GM23338 (cell line): ENCODE measurements around the gene PPWD1. TPM values are rescaled to one million over a fixed set of nuclear protein-coding genes. Genes with fewer than 3 reads are reported as not detected.

ENCODE experiments used
- ATAC-seq: fragments of 200-7000 bp; cut with Tn5 transposase; 3 replicates; pipeline ENCODE4 v1.9.1; 2020
- DNase-seq: peaks from one replicate; pipeline ENCODE4 v3.0.0-alpha.2; 2015; ENCODE audit warnings: low spot score
- H2AFZ ChIP-seq: fragments of 200-600 bp; sonication (generic); 2 replicates; pipeline ENCODE4 v1.8.0; 2016; ENCODE audit warnings: antibody characterized with exemption, mild to moderate bottlenecking, moderate library complexity
- H3F3A ChIP-seq: fragments of 200-600 bp; sonication (generic); replicated peaks from 2 replicates; pipeline ENCODE4 v1.8.0; 2017; ENCODE audit warnings: antibody characterized with exemption, mixed run types, low read depth
- H3K27ac ChIP-seq: fragments of 200-600 bp; sonication (generic); 2 replicates; pipeline ENCODE4 v1.6.1; 2016; ENCODE audit warnings: low read depth
- H3K27me3 ChIP-seq: fragments of 200-600 bp; sonication (generic); 2 replicates; pipeline ENCODE4 v1.8.0; 2016; ENCODE audit warnings: mild to moderate bottlenecking, mixed run types, moderate library complexity; ENCODE audit not compliant: insufficient read depth
- H3K36me3 ChIP-seq: fragments of 200-600 bp; sonication (generic); 2 replicates; pipeline ENCODE4 v1.8.0; 2016; ENCODE audit warnings: mild to moderate bottlenecking; ENCODE audit not compliant: insufficient read depth
- H3K4me1 ChIP-seq: fragments of 200-600 bp; sonication (generic); 2 replicates; pipeline ENCODE4 v1.8.0; 2016; ENCODE audit warnings: mild to moderate bottlenecking, moderate library complexity; ENCODE audit not compliant: insufficient read depth
- H3K4me2 ChIP-seq: fragments of 200-600 bp; sonication (generic); 2 replicates; pipeline ENCODE4 v1.7.1; 2017; ENCODE audit warnings: mixed run types
- H3K4me3 ChIP-seq: fragments of 200-600 bp; sonication (generic); 2 replicates; pipeline ENCODE4 v1.6.1; 2016; ENCODE audit warnings: mixed run types
- H3K79me2 ChIP-seq: fragments of 200-600 bp; sonication (generic); replicated peaks from 2 replicates; pipeline ENCODE4 v1.8.0; 2017; ENCODE audit warnings: mild to moderate bottlenecking; ENCODE audit not compliant: insufficient read depth
- H3K9me2 ChIP-seq: fragments of 200-600 bp; sonication (generic); 2 replicates; pipeline ENCODE4 v1.8.0; 2017; ENCODE audit not compliant: insufficient read depth
- H4K20me1 ChIP-seq: fragments of 200-600 bp; sonication (generic); replicated peaks from 2 replicates; pipeline ENCODE4 v1.8.0; 2017; ENCODE audit warnings: mild to moderate bottlenecking; ENCODE audit not compliant: insufficient read depth
- H3K27ac Mint-ChIP-seq: 2 replicates; pipeline ENCODE4 v1.8.0; 2020; ENCODE audit warnings: inconsistent platforms, mild to moderate bottlenecking, moderate library complexity, mixed read lengths
- H3K27me3 Mint-ChIP-seq: 3 replicates; pipeline ENCODE4 v1.8.0; 2022; ENCODE audit warnings: low read depth, mild to moderate bottlenecking, moderate library complexity, mixed read lengths, inconsistent platforms; ENCODE audit not compliant: insufficient read depth, poor library complexity
- H3K36me3 Mint-ChIP-seq: 3 replicates; pipeline ENCODE4 v1.8.0; 2021; ENCODE audit warnings: low read depth, mild to moderate bottlenecking, inconsistent platforms, moderate library complexity, mixed read lengths
- H3K4me1 Mint-ChIP-seq: 3 replicates; pipeline ENCODE4 v1.8.0; 2020; ENCODE audit warnings: mild to moderate bottlenecking, inconsistent platforms, mixed read lengths
- H3K4me3 Mint-ChIP-seq: 3 replicates; pipeline ENCODE4 v1.8.0; 2021; ENCODE audit warnings: moderate library complexity, mild to moderate bottlenecking, inconsistent platforms, mixed read lengths
- H3K9me3 Mint-ChIP-seq: 3 replicates; pipeline ENCODE4 v1.8.0; 2020; ENCODE audit warnings: moderate library complexity, mild to moderate bottlenecking, inconsistent platforms, mixed read lengths
- CREB1 ChIP-seq: fragments of 250-450 bp; sonication (Bioruptor Pico); IDR thresholded peaks from 2 replicates; pipeline ENCODE4 v1.5.0; 2020; ENCODE audit warnings: low read depth, mild to moderate bottlenecking, moderate library complexity
- EZH2 ChIP-seq: fragments of 200-600 bp; sonication (generic); IDR thresholded peaks from one replicate; pipeline ENCODE4 v1.8.0; 2017; ENCODE audit warnings: antibody characterized with exemption, mild to moderate bottlenecking, low read depth; ENCODE audit not compliant: unreplicated experiment
- EZH2phosphoT487 ChIP-seq: fragments of 200-600 bp; sonication (generic); IDR thresholded peaks from one replicate; pipeline ENCODE4 v1.8.1; 2018; ENCODE audit warnings: antibody characterized with exemption; ENCODE audit not compliant: unreplicated experiment
- JUNB ChIP-seq: IDR thresholded peaks from one replicate; pipeline ENCODE4 v1.6.1; 2016; ENCODE audit warnings: antibody characterized with exemption; ENCODE audit not compliant: unreplicated experiment
- NANOG ChIP-seq: IDR thresholded peaks from 2 replicates; pipeline ENCODE4 v1.6.1; 2016; ENCODE audit warnings: antibody characterized with exemption, borderline replicate concordance
- POLR2AphosphoS5 ChIP-seq: IDR thresholded peaks from 2 replicates; pipeline ENCODE4 v1.6.1; 2016; ENCODE audit warnings: antibody characterized with exemption, low read depth
- STAT1 ChIP-seq: IDR thresholded peaks from one replicate; pipeline ENCODE4 v1.6.1; 2016; ENCODE audit warnings: antibody characterized with exemption; ENCODE audit not compliant: unreplicated experiment
- ZNF114 ChIP-seq: fragments of 250-450 bp; sonication (Bioruptor Pico); IDR thresholded peaks from 2 replicates; pipeline ENCODE4 v1.5.0; 2020; ENCODE audit warnings: mild to moderate bottlenecking, moderate library complexity
- polyA plus RNA-seq: library from polyadenylated mRNA; unstranded; fragments of >200 nt; fragmentation: Nextera tagmentation; extraction: Ambion mirVana; gene quantifications from 2 replicates; pipeline ENCODE4 v1.2.1, GENCODE V29; 2016
- total RNA-seq: library from RNA; depleted of rRNA; stranded (reverse); fragments of >200 nt; shearing (Covaris generic); gene quantifications from 2 replicates; pipeline ENCODE4 v1.2.3, GENCODE V29; 2014
- TF ChIP-seq, protein P1 (sequence below): IDR thresholded peaks from one replicate; pipeline ENCODE4 v1.6.1; 2018; ENCODE audit warnings: antibody characterized with exemption; ENCODE audit not compliant: unreplicated experiment
- TF ChIP-seq, protein P2 (sequence below): IDR thresholded peaks from 2 replicates; pipeline ENCODE4 v1.6.1; 2016; ENCODE audit warnings: antibody characterized with exemption
- TF ChIP-seq, protein P3 (sequence below): fragments of 250-450 bp; sonication (Bioruptor Pico); IDR thresholded peaks from 2 replicates; pipeline ENCODE4 v1.5.0; 2020; ENCODE audit warnings: mild to moderate bottlenecking, moderate library complexity

Gene PPWD1
- total and polyA plus RNA-seq, 2 experiments from 2014 or later = 34.8 to 57.1 TPM

DNA sequence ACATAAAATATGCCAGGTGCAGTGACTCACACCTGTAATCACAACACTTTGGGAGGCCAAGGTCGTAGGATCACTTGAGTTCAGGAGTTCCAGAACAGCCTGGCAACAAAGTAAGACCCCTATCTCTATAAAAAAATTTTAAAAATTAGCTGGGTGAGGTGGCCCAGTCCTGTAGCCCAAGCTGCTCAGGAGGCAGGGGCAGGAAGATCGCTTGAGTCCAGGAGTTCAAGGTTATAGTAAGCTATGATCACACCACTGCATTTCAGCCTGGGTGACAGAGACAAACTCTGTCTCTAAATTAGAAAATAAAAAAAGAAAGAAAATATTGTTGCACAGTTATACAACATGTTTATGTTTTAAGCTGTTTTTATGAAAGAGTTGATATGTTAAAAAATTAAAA lies 6.9 kb upstream of the PPWD1 start:
- H3K27ac ChIP-seq = no peak overlapping the region
- H3F3A ChIP-seq = no peaks in the 10 kb centered on the region
- H3K27me3 Mint-ChIP-seq = no peaks in the 10 kb centered on the region
- H3K4me3 Mint-ChIP-seq = no peak overlapping the region
- H3K27me3 ChIP-seq = no peaks in the 10 kb centered on the region
- peaks cover 4% of the 10 kb centered on the region; the same call in 1 of the 2 replicates for H4K20me1 ChIP-seq
- ATAC-seq (no peak), DNase-seq (no peak)
- no peaks in the 10 kb centered on the region for H3K4me1 ChIP-seq
- H2AFZ ChIP-seq = no peak overlapping the region
- no peak overlapping the region for H3K4me2 ChIP-seq
- no peaks in the 10 kb centered on the region for H3K9me2 ChIP-seq
- H3K36me3 Mint-ChIP-seq = peaks cover 31% of the 10 kb centered on the region; the same call in 2 of the 3 replicates
- TF ChIP-seq EZH2phosphoT487 (no peak), ZNF114 (CRISPR knock-in tag) (no peak), CREB1 (CRISPR knock-in tag) (no peak), EZH2 (no peak)
- TF ChIP-seq, protein P1, sequence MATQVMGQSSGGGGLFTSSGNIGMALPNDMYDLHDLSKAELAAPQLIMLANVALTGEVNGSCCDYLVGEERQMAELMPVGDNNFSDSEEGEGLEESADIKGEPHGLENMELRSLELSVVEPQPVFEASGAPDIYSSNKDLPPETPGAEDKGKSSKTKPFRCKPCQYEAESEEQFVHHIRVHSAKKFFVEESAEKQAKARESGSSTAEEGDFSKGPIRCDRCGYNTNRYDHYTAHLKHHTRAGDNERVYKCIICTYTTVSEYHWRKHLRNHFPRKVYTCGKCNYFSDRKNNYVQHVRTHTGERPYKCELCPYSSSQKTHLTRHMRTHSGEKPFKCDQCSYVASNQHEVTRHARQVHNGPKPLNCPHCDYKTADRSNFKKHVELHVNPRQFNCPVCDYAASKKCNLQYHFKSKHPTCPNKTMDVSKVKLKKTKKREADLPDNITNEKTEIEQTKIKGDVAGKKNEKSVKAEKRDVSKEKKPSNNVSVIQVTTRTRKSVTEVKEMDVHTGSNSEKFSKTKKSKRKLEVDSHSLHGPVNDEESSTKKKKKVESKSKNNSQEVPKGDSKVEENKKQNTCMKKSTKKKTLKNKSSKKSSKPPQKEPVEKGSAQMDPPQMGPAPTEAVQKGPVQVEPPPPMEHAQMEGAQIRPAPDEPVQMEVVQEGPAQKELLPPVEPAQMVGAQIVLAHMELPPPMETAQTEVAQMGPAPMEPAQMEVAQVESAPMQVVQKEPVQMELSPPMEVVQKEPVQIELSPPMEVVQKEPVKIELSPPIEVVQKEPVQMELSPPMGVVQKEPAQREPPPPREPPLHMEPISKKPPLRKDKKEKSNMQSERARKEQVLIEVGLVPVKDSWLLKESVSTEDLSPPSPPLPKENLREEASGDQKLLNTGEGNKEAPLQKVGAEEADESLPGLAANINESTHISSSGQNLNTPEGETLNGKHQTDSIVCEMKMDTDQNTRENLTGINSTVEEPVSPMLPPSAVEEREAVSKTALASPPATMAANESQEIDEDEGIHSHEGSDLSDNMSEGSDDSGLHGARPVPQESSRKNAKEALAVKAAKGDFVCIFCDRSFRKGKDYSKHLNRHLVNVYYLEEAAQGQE = no peak
- H3K79me2 ChIP-seq = peaks cover 17% of the 10 kb centered on the region
- peaks cover 11% of the 10 kb centered on the region; the same call in 1 of the 2 replicates for H3K36me3 ChIP-seq
- H3K27ac Mint-ChIP-seq = no peak overlapping the region
- H3K4me3 ChIP-seq = no peak overlapping the region
- no peaks in the 10 kb centered on the region for H3K9me3 Mint-ChIP-seq
- H3K4me1 Mint-ChIP-seq = no peaks in the 10 kb centered on the region

DNA sequence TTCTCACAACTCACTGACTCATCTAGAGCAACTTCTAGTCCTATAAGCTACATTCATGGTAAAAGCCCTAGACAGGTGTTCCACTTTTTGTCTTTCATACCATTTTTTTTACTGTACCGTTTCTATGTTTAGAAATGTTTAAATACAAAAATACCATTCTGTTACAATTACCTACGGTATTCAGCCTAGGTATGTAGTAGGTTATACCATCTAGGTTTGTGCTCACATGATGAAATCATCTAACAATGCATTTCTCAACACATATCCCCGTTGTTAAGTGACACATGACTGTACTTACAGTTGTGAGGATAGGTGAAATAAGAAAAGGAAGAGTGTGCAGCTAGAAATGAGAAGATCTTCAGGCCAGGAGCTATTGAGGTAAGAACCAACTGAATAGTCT lies 6.4 kb upstream of the PPWD1 start:
- Histone ChIP-seq H3K36me3 (peaks cover 13% of the 10 kb centered on the region; the same call in 1 of the 2 replicates), H3K79me2 (peaks cover 22% of the 10 kb centered on the region), H3K4me1 (peaks cover 5% of the 10 kb centered on the region), H4K20me1 (peaks cover 4% of the 10 kb centered on the region; the same call in 1 of the 2 replicates), H3K27ac (no peak overlapping the region), H2AFZ (no peak overlapping the region), H3K9me2 (no peaks in the 10 kb centered on the region), H3K4me3 (no peak overlapping the region), H3K4me2 (no peak overlapping the region), H3K27me3 (no peaks in the 10 kb centered on the region), H3F3A (no peaks in the 10 kb centered on the region)
- H3K27ac Mint-ChIP-seq = no peak overlapping the region
- H3K4me3 Mint-ChIP-seq = no peak overlapping the region
- no peaks in the 10 kb centered on the region for H3K27me3 Mint-ChIP-seq
- H3K36me3 Mint-ChIP-seq = peaks cover 29% of the 10 kb centered on the region; the same call in 2 of the 3 replicates
- ATAC-seq = no peak
- H3K4me1 Mint-ChIP-seq = no peaks in the 10 kb centered on the region
- no peaks in the 10 kb centered on the region for H3K9me3 Mint-ChIP-seq
- no peak for DNase-seq
- TF ChIP-seq EZH2phosphoT487 (no peak), NANOG (no peak), EZH2 (no peak), JUNB (no peak), POLR2AphosphoS5 (no peak), STAT1 (no peak)
- TF ChIP-seq, protein P2, sequence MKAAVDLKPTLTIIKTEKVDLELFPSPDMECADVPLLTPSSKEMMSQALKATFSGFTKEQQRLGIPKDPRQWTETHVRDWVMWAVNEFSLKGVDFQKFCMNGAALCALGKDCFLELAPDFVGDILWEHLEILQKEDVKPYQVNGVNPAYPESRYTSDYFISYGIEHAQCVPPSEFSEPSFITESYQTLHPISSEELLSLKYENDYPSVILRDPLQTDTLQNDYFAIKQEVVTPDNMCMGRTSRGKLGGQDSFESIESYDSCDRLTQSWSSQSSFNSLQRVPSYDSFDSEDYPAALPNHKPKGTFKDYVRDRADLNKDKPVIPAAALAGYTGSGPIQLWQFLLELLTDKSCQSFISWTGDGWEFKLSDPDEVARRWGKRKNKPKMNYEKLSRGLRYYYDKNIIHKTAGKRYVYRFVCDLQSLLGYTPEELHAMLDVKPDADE = no peak
- TF ChIP-seq, protein P3, sequence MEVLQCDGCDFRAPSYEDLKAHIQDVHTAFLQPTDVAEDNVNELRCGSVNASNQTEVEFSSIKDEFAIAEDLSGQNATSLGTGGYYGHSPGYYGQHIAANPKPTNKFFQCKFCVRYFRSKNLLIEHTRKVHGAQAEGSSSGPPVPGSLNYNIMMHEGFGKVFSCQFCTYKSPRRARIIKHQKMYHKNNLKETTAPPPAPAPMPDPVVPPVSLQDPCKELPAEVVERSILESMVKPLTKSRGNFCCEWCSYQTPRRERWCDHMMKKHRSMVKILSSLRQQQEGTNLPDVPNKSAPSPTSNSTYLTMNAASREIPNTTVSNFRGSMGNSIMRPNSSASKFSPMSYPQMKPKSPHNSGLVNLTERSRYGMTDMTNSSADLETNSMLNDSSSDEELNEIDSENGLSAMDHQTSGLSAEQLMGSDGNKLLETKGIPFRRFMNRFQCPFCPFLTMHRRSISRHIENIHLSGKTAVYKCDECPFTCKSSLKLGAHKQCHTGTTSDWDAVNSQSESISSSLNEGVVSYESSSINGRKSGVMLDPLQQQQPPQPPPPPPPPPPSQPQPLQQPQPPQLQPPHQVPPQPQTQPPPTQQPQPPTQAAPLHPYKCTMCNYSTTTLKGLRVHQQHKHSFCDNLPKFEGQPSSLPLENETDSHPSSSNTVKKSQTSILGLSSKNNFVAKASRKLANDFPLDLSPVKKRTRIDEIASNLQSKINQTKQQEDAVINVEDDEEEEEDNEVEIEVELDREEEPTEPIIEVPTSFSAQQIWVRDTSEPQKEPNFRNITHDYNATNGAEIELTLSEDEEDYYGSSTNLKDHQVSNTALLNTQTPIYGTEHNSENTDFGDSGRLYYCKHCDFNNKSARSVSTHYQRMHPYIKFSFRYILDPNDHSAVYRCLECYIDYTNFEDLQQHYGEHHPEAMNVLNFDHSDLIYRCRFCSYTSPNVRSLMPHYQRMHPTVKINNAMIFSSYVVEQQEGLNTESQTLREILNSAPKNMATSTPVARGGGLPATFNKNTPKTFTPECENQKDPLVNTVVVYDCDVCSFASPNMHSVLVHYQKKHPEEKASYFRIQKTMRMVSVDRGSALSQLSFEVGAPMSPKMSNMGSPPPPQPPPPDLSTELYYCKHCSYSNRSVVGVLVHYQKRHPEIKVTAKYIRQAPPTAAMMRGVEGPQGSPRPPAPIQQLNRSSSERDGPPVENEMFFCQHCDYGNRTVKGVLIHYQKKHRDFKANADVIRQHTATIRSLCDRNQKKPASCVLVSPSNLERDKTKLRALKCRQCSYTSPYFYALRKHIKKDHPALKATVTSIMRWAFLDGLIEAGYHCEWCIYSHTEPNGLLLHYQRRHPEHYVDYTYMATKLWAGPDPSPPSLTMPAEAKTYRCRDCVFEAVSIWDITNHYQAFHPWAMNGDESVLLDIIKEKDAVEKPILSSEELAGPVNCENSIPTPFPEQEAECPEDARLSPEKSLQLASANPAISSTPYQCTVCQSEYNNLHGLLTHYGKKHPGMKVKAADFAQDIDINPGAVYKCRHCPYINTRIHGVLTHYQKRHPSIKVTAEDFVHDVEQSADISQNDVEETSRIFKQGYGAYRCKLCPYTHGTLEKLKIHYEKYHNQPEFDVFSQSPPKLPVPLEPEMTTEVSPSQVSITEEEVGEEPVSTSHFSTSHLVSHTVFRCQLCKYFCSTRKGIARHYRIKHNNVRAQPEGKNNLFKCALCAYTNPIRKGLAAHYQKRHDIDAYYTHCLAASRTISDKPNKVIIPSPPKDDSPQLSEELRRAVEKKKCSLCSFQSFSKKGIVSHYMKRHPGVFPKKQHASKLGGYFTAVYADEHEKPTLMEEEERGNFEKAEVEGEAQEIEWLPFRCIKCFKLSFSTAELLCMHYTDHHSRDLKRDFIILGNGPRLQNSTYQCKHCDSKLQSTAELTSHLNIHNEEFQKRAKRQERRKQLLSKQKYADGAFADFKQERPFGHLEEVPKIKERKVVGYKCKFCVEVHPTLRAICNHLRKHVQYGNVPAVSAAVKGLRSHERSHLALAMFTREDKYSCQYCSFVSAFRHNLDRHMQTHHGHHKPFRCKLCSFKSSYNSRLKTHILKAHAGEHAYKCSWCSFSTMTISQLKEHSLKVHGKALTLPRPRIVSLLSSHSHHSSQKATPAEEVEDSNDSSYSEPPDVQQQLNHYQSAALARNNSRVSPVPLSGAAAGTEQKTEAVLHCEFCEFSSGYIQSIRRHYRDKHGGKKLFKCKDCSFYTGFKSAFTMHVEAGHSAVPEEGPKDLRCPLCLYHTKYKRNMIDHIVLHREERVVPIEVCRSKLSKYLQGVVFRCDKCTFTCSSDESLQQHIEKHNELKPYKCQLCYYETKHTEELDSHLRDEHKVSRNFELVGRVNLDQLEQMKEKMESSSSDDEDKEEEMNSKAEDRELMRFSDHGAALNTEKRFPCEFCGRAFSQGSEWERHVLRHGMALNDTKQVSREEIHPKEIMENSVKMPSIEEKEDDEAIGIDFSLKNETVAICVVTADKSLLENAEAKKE = no peak
